ENCODE data around the gene CMPK1.
A peak's percentile ranks its signal among the peaks of the same experiment; 100 is the strongest.
"Not testable (repeated sequence)": the region's sequence is repeated elsewhere in the genome, so short reads cannot be mapped to it uniquely, and the experiment has no call there.

Gene CMPK1

DNA sequence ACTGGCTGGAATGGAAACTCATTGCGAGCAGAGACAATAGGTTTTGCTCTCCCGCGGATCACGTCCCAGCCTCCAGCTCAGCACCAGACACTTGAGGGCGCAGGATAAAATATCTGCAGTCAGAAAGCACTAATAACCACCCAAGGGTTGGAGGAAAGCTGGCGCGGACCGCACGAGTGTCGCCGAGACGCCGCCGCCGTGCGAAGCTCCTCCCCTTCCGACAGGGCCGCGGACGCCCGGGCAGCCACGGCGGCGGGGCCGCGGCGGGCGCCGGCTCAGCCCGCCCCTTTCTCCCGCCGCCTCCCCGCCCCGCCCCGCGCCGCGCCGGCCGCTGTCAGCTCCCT lies at the start of gene CMPK1:
TSS of gene CMPK1 (plus strand) at position 213 of the 344 bp plus-strand sequence. CDS start 156 bp downstream, outside the sequence.
- peak; percentile 79 for DNase-seq

GRCh38 chr1:47288116-47288515 lies 45.5 kb upstream of the CMPK1 start:
- not testable (repeated sequence) for DNase-seq

- DNase-seq, result not testable (repeated sequence)
Measured at GRCh38 chr1:47294863-47295262, 38.7 kb upstream of the CMPK1 start.

DNA sequence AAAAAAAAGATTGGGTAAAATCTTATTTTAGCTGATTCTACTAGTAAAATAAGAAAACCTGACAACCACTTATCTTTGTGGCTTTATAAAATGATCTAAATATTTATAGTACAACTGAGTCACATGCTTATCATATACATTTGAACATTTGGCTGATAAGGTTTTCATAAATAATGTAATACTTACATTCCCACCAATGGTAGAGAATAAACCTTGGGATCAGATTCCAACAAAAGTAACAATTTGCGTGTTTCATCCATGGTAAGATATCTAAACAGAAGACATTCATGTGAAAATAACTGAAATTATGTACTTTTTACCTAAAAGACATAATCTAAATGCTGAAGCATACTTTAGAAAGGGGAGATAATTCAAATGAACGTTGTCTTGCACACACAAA lies 38.0 kb upstream of the CMPK1 start:
- no peak for DNase-seq

DNA sequence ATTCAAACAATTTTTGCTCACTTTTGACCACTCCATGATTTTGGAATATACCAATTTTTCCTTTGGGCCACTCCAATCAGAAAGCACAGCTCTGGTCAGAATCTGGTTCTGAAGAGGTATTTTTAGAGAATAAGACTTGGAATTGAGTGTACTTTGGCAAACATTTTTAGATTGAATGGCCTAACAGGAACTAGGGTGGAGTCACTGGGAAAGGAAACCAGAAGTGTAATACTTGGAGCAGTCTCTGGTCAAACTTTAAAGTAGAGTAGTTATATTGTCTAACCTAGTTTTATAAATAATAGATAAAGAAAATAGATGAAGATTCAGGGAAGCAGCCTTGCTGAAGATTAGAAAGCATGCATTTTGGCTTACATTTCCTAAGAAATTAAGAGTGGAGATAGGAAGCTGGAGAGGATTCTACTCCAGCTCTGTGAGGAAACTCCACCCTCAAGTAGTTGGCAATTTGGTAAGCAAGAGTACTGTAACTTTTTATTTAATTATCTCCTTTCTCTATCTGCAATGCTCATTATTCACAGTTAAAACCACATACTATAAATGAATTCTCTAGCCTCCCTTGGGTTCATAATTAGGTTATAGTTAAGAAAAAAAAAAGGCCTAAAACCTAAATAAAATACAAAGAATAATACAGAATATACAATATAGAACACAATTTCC lies 35.4 kb upstream of the CMPK1 start:
- DNase-seq, result no peak

DNA sequence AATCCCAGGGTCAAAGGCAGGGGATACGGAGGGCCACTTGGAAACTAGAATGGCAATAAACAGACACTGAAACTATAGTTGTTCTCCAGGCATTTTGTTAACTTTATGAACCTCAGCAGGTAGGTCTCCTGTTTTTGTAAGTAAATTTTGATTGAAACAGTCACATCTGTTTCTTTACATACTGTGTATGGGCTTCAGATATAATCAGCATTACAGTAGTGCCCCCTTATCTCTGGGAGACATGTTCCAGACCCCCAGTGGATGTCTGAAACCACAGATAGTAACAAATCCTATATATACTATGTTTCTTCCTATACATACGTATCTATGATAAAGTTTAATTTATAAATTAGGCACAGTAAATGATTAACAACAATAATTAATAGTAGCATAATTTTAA lies 31.1 kb upstream of the CMPK1 start:
- no peak for DNase-seq

DNA sequence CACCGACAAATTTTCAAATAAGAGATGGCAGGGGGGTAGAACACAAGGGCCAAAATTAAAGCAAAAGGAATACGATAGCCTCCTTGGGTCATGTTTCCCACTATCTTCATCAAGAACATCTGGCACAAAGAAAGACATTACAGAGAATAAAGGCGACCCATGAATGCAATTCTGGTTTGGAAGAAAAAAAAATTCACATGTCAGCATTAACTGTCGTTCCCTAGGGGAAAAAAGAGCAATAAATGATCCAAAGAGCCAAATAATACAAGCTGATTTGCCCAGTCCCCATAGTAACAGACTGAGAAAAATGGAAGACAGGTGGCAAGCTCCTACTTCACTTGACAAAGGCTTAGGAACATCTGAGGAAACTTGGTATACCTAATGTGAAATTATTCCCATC lies 24.2 kb upstream of the CMPK1 start:
- no peak for DNase-seq

DNA sequence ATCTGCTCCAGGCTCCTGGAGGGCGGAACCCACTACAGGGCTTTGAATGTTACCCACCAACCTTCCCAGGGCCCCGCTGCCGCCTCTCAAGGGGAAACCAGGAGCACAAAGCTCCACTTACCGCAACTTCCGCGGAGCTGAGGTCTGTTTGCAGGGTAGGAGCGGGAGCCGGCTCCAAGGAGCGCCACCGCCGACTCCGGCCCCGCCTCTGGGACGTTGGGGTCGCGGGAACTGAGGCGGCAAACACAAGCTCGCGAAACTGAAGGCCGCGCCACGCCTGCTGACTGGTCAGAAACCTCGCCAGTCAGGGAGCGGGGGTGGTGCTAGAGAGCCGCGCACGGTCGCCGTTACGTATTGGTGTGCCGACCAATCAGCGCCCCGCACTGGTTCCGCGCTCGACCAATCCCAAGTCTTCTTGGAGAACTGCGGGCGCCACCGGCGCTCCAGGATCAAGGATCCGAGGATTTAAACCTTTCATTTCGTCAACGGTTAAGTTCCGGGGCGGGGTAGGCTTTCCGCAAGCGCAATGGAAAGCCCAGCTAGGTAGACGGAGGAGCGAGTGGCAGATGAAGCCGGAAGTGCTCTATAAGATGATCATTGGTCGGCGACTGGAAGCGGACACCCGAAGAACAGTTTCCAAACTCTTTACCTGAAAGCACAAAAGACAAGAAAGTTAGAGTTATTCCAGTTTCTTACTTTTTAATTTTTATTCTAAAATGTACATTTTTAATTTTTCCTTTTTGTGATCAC lies 19.5 kb upstream of the CMPK1 start, which contains the start of gene STIL:
TSS of gene STIL (minus strand) at position 233 of the 750 bp plus-strand sequence. CDS start 3,828 bp downstream, outside the sequence.
- peak; percentile 98 for DNase-seq

- no peak for DNase-seq
Measured at GRCh38 chr1:47317841-47318240, 15.7 kb upstream of the CMPK1 start.

DNA sequence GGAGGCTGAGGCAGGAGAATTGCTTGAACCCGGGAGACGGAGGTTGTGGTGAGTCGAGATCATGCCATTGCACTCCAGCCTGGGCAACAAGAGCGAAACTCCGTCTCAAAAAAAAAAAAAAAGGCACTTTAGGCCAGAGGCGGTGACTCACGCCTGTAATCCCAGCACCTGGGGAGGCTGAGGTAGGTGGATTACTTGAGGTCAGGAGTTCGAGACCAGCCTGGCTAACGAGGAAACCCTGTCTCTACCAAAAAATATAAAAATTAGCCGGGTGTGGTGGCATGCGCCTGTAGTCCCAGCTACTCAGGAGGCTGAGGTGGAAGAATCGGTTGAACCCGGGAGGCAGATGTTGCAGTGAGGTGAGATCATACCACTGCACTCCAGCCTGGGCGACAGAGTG lies 13.6 kb upstream of the CMPK1 start:
- not testable (repeated sequence) for DNase-seq

DNA sequence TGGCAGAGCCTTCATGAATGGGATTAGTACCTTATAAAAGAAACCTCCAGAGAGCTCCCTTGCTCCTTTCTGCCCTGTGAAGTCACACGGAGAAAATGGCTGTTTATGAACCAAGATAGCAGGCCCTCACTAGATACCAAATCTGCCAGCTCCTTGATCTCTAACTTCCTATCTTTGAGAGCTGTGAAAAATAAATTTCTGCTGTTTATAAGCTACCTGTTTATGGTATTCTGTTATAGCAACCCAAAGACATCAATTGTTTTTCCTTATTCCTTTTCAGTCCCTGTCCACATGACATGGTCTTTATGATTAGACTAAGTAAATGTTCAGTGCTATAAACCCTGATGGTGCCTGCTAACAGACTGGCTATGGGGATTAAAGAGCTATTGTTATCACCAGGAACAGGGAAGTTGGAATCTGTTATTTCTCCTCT lies 10.0 kb upstream of the CMPK1 start:
- DNase-seq, result no peak

DNA sequence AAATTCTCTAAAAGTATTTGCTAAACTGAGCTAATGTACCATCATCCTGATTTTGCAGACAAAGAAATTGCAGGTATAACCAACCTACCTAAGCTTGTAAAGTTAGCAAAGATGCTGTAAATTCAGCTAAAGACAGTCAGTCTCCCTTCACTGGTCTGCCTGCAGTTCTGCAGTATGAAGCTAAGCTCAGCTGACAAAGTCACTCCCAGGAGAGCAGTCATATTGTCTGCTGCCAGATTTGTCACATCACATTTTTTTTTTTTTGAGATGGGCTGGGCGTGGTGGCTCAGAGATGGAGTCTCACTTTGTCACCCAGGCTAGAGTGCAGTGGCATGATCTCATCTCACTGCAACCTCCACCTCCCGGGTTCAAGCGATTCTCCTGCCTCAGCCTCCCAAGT lies 8.9 kb upstream of the CMPK1 start:
- DNase-seq, result no peak

- no peak for DNase-seq
Measured at GRCh38 chr1:47325528-47325927, 8.1 kb upstream of the CMPK1 start.

DNA sequence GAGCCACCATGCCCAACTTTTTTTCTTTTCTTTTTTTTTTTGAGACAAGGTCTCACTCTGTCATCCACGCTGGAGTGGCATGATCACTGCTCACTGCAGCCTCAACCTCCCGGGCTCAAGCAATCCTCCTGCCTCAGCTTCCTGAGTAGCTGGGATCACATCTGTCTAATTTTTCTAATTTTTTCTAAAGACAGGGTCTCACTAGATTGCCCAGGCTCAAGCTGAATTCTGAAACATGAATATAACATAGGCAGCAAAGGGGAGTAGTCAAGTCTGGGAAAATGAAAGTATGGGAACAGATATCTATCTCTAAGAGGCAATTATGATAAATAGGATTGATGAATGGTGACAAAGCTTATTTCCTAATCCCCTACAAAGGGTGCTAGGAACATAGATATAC lies 7.3 kb upstream of the CMPK1 start:
- DNase-seq, result no peak

DNA sequence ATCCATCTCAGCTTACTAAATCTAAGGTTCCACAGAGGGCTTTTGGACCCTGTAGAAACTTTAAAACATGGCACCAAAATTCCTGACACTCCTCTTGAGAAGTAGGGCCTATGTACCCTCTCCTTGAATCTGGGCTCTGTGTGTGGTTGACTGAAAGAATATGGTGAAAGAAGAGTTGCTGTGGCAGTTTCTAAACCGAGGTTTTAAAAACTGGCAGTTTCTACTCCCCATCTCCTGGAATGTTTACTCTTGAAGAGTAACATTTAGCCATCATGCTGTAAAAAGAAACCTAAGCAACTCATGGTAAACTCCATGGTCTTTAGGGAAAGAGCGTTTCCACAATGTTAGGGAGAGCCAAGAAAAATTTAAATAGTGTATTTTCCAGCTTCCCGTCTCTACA lies 4.6 kb upstream of the CMPK1 start:
- no peak for DNase-seq

- DNase-seq, result no peak
Measured at GRCh38 chr1:47330212-47330611, 3.4 kb upstream of the CMPK1 start.

DNA sequence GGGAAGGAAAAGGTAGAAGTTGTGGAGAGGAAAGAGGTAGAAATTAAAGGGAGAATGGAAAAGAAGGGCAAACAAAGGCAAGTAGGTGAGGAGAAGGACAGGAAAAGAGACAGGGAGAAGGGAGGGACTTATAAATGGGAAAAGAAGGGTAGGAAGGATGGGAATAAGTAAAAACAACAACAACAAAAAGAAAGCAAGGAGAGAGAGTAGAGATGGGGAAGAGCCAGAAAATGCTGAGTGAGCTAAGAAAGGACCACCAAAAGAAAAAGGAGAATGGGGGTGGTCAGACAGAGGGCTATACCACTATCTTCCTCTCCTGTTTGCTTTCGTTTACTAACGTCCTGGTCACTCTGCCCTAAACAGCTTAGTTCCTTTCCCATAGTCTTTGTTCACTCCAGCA lies 1.7 kb upstream of the CMPK1 start:
- no peak for DNase-seq

DNA sequence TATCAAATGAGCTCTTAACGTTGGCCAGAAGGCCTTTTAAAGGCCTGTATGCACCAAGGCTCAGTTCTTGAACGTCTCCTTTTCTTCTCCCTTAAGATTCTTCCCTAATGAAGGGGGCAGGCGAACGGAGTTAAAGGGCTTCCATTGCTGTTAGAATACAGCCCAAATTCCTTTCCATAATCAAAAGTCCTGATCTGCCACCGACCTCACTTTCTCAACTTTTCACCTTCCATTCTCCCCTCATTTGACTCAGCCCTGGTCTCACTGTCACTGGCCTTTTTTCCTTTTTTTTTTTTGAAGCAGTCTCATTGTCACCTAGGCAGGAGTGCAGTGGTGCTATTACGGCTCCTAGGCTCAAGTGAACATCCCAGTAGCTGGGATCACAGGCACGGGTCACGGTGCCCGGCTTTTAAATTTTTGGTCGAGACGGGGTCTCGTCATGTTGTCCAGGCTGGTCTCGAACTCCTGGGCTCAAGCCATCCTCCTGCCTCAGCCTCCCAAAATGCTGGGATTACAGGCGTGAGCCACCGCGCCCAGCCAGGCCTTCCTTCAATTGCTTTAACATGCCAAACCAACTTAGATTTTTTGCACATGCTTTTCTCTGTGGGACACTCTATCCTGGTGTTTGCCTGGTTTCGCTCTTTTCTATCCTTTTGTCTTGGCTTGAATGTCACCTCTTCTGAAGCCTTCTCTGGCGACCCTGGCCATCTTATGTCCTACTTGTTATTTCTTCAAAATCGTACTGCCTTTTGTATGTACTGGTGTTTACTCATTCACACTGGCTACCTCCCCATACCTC lies 612 bp upstream of the CMPK1 start:
- DNase-seq, result no peak

- peak; percentile 85 for DNase-seq
Measured at GRCh38 chr1:47333922-47334764, 553 bp downstream of the CMPK1 start.

DNA sequence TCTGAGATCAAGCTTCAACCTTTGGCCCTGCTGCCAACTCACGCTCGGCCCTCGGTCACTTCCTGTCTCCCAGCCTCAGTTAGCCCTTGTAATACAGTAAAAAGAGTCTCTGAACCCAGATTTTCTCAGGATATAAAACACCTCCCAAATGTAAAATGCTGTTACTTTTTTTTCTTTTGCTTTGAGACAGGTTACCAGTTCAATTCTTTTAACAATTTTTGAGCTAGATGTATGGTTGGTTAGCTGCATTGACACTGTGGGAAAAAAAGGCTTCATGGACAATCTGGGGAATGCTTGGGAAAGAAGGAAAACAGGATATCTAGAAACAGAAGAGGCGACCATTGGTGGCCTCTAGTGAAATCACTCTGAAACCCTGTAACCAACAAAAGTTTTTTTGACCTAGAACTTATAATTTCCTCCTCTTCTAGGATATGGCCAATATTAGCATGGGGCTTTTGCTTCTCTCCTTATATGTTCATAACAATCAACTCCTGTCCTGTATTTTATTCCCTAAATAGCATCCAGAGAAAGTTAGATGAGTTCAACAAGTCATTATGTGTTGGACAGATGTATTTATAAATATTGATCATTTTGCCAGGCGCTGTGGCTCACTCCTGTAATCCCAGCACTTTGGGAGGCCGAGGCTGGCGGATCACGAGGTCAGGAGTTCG lies 1.3 kb downstream of the CMPK1 start:
- DNase-seq, result no peak

GRCh38 chr1:47337350-47337749 lies 3.8 kb downstream of the CMPK1 start:
- DNase-seq, result no peak
